SH-SY5Y (cell line): Measurements from ENCODE around the gene NAT14.

Experiments used
- GATA2 ChIP-seq: IDR thresholded peaks from 2 replicates; pipeline ENCODE4 v1.6.1; 2011; ENCODE audit warnings: mild to moderate bottlenecking, low read depth, low read length
- GATA3 ChIP-seq: IDR thresholded peaks from 2 replicates; pipeline ENCODE4 v1.6.1; 2011; ENCODE audit warnings: low read depth, mild to moderate bottlenecking, low read length, moderate library complexity

DNA sequence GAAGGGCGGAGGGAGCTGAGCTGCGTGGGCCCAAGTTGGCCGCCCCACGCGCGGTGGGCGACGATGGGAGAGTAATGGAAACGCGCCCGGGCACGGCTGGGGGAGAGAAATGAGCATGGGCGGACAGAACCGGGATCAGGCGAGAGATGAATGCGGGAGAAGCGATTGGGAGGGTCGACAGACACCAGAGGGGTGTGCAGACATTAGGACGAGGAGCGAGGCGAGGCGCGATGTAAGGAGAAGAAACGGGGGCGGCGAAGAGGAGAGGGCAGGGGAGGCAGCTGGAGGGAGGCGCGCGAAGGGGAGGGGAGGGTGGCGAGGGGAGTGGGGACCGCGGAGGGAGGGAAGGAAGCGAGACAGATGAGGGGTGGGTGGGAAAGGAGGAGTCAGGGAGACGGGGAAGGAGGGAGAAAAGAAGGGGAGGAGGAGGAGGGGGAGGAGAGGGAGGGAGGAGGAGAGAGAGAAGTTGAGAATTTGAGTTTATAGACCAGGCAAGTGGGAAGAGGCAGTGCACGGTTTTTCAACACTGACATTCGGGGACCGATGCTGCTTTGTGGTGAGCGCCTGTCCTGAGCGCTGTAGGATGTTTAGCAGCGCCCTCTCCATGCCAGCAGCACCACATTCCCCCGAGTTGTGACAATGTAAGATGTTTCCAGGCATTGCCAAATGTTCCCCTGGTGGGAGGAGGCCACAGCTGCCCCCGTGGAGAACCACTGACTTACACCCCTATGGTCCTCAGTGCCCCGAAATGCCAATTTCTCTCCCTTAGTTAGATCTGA, 41.8 kb upstream of the NAT14 start, which contains the start of gene SHISA7:
- TF ChIP-seq GATA2 = no peak
- TF ChIP-seq GATA3 = no peak
